ENCODE results near the gene COPS3.

- no peak for TF ChIP-seq EZH2 (IDR thresholded peaks at IDR 0.05)
- no peak for TF ChIP-seq POLR2AphosphoS5 (IDR thresholded peaks at IDR 0.05; ENCODE audit: borderline replicate concordance, low read depth, low read length)
- TF ChIP-seq FOXP2 (optimal IDR thresholded peaks at IDR 0.05; ENCODE audit: control extremely low read depth, extremely low read length, insufficient read depth), result no peak
These were observed 1.7 kb downstream of the COPS3 start for GRCh38 chr17:17279316-17279715.

All from SK-N-MC (cell line).